HG02973 (cell line): ENCODE measurements around the gene ZMYND19.
"Not testable (repeated sequence)": the region's sequence is repeated elsewhere in the genome, so short reads cannot be mapped to it uniquely, and the experiment has no call there.

Source experiments
- ATAC-seq: cut with Tn5 transposase; IDR thresholded peaks from one replicate; pipeline ENCODE4 v1.9.1; 2021; ENCODE audit warnings: moderate library complexity; ENCODE audit not compliant: unreplicated experiment

The ZMYND19 gene

GRCh38 chr9:137534256-137535119 is 55.8 kb downstream of the ZMYND19 start:
- no peak for ATAC-seq

GRCh38 chr9:137532891-137533468 is 57.3 kb downstream of the ZMYND19 start:
- not testable (repeated sequence) for ATAC-seq
